ENCODE results near the gene KCNQ2. TPM values are rescaled to one million over a fixed set of nuclear protein-coding genes. Genes with fewer than 3 reads are reported as not detected.

Gene KCNQ2
- total and polyA plus RNA-seq, 7 donors = 0.01 to 2.8 (median 0.15) TPM; not detected in 1

DNA sequence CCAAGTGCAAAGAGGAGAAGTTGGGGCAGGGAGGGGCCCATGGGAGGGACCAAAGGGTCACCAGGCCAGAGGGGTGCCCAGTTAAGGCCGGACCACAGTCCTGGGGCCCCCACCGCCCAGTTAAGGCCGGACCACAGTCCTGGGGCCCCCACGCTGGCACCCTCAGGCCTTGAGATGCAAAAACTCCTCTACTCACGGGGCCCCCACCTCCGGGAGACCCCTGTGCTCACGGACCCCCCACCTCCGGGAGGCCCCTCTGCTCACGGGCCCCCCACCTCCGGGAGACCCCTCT is 16.9 kb downstream of the KCNQ2 start:
- H3K4me3 ChIP-seq = no peak overlapping the region
- H3K4me1 ChIP-seq = no peaks in the 10 kb centered on the region
- intact Hi-C loops (cut with DNase I) = no loop called here
- DNase-seq (no peak), ATAC-seq (no peak)
- no peaks in the 10 kb centered on the region for H3K9me3 ChIP-seq
- TF ChIP-seq CTCF (IDR thresholded peaks at IDR 0.05) = no peak
- 75 to 86% (median 84%) methylated on average over 4 to 10 of the region's 10 CpGs for WGBS, 3 donors
- no peak overlapping the region for H3K27ac ChIP-seq
- no peaks in the 10 kb centered on the region for H3K36me3 ChIP-seq (ENCODE audit: insufficient read depth in 1 of 2, low read depth in 1 of 2)
- H3K27me3 ChIP-seq (ENCODE audit: insufficient read depth in 3 of 3, low read length in 2 of 3) = peaks cover 0 to 91% (median 26%) of the 10 kb centered on the region in 3 donors

- no peak for TF ChIP-seq CTCF (IDR thresholded peaks at IDR 0.05)
- no peaks in the 10 kb centered on the region for H3K4me1 ChIP-seq
- DNase-seq = no peak
- intact Hi-C loops (cut with DNase I) = no loop called here
- H3K27ac ChIP-seq = no peak overlapping the region
- no peak for ATAC-seq
- no peak overlapping the region for H3K4me3 ChIP-seq
- no peaks in the 10 kb centered on the region for H3K9me3 ChIP-seq
- no peaks in the 10 kb centered on the region for H3K36me3 ChIP-seq (ENCODE audit: insufficient read depth in 1 of 2, low read depth in 1 of 2)
- 30 to 34% (median 33%) methylated on average over 34 to 35 of the region's 35 CpGs for WGBS, 3 donors
- H3K27me3 ChIP-seq (ENCODE audit: insufficient read depth in 3 of 3, low read length in 2 of 3) = peaks cover 0 to 86% (median 25%) of the 10 kb centered on the region in 3 donors
Observed at GRCh38 chr20:63454731-63455567, 17.5 kb downstream of the KCNQ2 start.

DNA sequence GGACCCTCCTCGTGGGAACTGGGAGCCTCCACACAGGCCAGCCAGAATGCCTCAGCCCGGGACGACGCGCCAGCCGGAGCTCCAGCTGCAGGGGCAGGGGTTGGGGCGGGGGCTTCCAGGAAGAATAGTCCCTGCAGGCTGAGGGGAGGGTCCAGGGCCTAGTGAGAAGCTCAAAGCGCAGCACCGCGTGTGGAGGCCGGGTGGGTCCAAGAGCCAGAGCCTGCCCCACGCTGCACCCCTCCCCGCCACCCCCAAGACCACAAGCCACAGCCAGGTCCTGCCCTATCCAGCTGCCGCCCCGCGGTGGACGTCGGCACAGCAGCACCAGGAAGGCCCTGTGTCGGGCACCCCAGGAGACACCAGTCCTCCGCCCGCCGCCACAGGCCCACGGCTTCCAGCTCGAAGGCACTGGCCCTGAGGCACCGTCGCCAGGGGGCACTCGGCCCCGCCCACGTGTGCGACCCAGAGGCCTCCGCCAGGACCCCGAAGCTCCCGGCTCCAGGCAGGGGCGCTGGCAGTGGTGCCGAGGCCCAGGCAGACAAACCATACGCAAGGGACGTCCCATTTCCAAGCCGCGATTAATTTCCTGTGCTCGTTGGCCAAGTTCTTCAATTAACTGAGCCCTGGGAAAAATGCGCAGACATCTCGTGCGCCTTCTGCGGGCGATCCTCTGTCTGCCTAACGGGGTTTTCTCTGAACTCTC is 19.5 kb downstream of the KCNQ2 start:
- H3K4me3 ChIP-seq = no peak overlapping the region
- H3K36me3 ChIP-seq (ENCODE audit: insufficient read depth in 1 of 2, low read depth in 1 of 2) = no peaks in the 10 kb centered on the region
- TF ChIP-seq CTCF (IDR thresholded peaks at IDR 0.05) = peak; percentile 16
- H3K4me1 ChIP-seq = no peaks in the 10 kb centered on the region
- intact Hi-C loops (cut with DNase I) = no loop called here
- WGBS, 3 donors = 13 to 23% (median 20%) methylated on average over 40 to 46 of the region's 46 CpGs
- ATAC-seq (peak; percentile 52 to 80 (median 64)), DNase-seq (peak in 1 of 2 donors; percentile 46)
- no peaks in the 10 kb centered on the region for H3K9me3 ChIP-seq
- H3K27ac ChIP-seq = no peak overlapping the region
- peaks cover 0 to 84% (median 29%) of the 10 kb centered on the region in 3 donors for H3K27me3 ChIP-seq (ENCODE audit: insufficient read depth in 3 of 3, low read length in 2 of 3)

DNA sequence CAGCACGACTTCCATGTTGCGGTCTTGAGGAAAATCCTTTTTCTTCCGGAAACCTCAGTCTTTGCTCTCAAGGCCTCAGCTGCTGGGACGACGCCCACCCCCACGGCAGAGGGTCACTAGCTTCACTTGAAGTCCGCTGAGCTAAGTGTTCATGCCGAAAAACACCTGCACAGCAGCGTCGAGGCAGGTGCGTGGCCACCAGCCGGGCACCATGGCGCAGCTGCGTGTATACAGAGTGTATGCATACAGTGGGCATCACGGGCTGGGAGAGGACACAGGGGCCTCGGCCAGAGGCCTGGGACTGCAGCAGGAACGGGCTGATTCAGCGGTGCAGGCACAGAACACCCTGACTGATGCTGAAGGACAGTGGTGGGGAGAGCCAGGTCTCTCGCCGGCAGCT is 20.1 kb downstream of the KCNQ2 start:
- intact Hi-C loops (cut with DNase I) = no loop called here
- H3K4me3 ChIP-seq = no peak overlapping the region
- no peak for TF ChIP-seq CTCF (IDR thresholded peaks at IDR 0.05)
- no peaks in the 10 kb centered on the region for H3K9me3 ChIP-seq
- no peaks in the 10 kb centered on the region for H3K4me1 ChIP-seq
- H3K27me3 ChIP-seq (ENCODE audit: insufficient read depth in 3 of 3, low read length in 2 of 3) = peaks cover 0 to 83% (median 28%) of the 10 kb centered on the region in 3 donors
- no peak overlapping the region for H3K27ac ChIP-seq
- DNase-seq = no peak
- H3K36me3 ChIP-seq (ENCODE audit: insufficient read depth in 1 of 2, low read depth in 1 of 2) = no peaks in the 10 kb centered on the region
- ATAC-seq = peak in 1 of 4 donors; percentile 15
- 59 to 70% (median 63%) methylated on average over 20 of the region's 20 CpGs for WGBS, 3 donors
